ENCODE data around the gene ASAP3. TPM values are rescaled to one million over a fixed set of nuclear protein-coding genes. Genes with fewer than 3 reads are reported as not detected.

The ASAP3 gene
- total and polyA plus RNA-seq, 9 of the 15 experiments (the other 6 are each of a cell fraction or from before 2014, with no cell fraction given): 1.7 to 31.2 (median 17.4) TPM

- peaks cover 3 to 10% of the 10 kb centered on the region in 2 experiments; a peak in 4 of 5 replicates for H3K4me1 ChIP-seq (replicated peaks in 1 of 2; ENCODE audit: control insufficient read depth in 2 of 2, insufficient read depth in 2 of 2, low read length in 2 of 2)
- FAIRE-seq: no peak
- no peaks in the 10 kb centered on the region for H3K79me2 ChIP-seq (ENCODE audit: control insufficient read depth, insufficient read depth, low read length)
- H3K9ac ChIP-seq (ENCODE audit: insufficient read depth in 1 of 2, low read depth in 2 of 2, low read length in 2 of 2): no peak overlapping the region
- peaks cover 17% of the 10 kb centered on the region; the same call in 2 of the 3 replicates for H3K36me3 ChIP-seq (ENCODE audit: control insufficient read depth, insufficient read depth, low read length)
- no peak overlapping the region for H3K27ac ChIP-seq (ENCODE audit: extremely low read depth, low read depth, low read length)
- ATAC-seq: no peak
- TF ChIP-seq KAT7 (CRISPR knock-in tag; IDR thresholded peaks at IDR 0.05; ENCODE audit: borderline replicate concordance) (no peak), BRD4 (IDR thresholded peaks at IDR 0.05) (no peak), GTF2E2 (tag; IDR thresholded peaks at IDR 0.05) (no peak), RBM25 (IDR thresholded peaks at IDR 0.05; ENCODE audit: low read depth, low read length, severe bottlenecking) (peak; percentile 53), GABPA (tag; conservative IDR thresholded peaks at IDR 0.05; ENCODE audit: low read depth) (no peak), NCOA1 (IDR thresholded peaks at IDR 0.05; ENCODE audit: low read depth) (no peak), ZNF699 (CRISPR knock-in tag; IDR thresholded peaks at IDR 0.05; ENCODE audit: insufficient replicate concordance) (no peak), JUNB (CRISPR knock-in tag; conservative IDR thresholded peaks at IDR 0.05) (no peak), ZKSCAN8 (CRISPR knock-in tag; IDR thresholded peaks at IDR 0.05) (no peak), ZNF444 (CRISPR knock-in tag; IDR thresholded peaks at IDR 0.05) (no peak), ZBTB17 (CRISPR knock-in tag; IDR thresholded peaks at IDR 0.05) (no peak), ZFP36 (IDR thresholded peaks at IDR 0.05; ENCODE audit: low read depth, low read length, partially characterized antibody) (peak; percentile 62)
- WGBS (ENCODE audit: insufficient coverage, low coverage, missing lambda C conversion rate): 69% methylated on average over 4 of the region's 4 CpGs
- H3K9me3 ChIP-seq (replicated peaks; ENCODE audit: control insufficient read depth, insufficient read depth, low read depth, low read length): no peaks in the 10 kb centered on the region
- no peak for DNase-seq (ENCODE audit: extremely low read depth in 1 of 4, low spot score in 3 of 4)
- H3K9me1 ChIP-seq (ENCODE audit: control insufficient read depth, insufficient read depth, low read length): no peaks in the 10 kb centered on the region
- H3K27me3 ChIP-seq (ENCODE audit: control insufficient read depth in 2 of 2, insufficient read depth in 2 of 2, low read length in 2 of 2): no peaks in the 10 kb centered on the region
- H4K20me1 ChIP-seq (replicated peaks; ENCODE audit: control insufficient read depth, insufficient read depth, low read length): no peaks in the 10 kb centered on the region
- no peak overlapping the region for H3K4me3 ChIP-seq
- in situ Hi-C loops (cut with MboI): no loop called here
- ChIA-PET CTCF (ENCODE audit: low intra/inter-chr PET ratio) (no interaction called here), POLR2A (interaction anchor here (1.4 to 1.6 kb wide), 2 partner anchors 10 to 25 kb away, joined by 3 to 6 read pairs; no protein-coding TSS in a partner anchor)
- no TSS peak for BruUV-seq (replicated peaks)
- intact Hi-C loops (cut with micrococcal nuclease): no loop called here
- H3K4me2 ChIP-seq (ENCODE audit: insufficient read depth, low read length): no peak overlapping the region
- H2AFZ ChIP-seq (ENCODE audit: low read depth, low read length): no peak overlapping the region
Measured at GRCh38 chr1:23450894-23451293, 33.1 kb downstream of the ASAP3 start.
